ENCODE results near the gene A1BG.
A peak's percentile ranks its signal among the peaks of the same experiment; 100 is the strongest.
"Not testable (repeated sequence)": the region's sequence is repeated elsewhere in the genome, so short reads cannot be mapped to it uniquely, and the experiment has no call there.

The A1BG gene

GRCh38 chr19:58361900-58362271 is 8.6 kb upstream of the A1BG start:
- peak in 2 of 3 experiments; percentile 27 to 59 for DNase-seq (ENCODE audit: low read depth in 2 of 3, low spot score in 2 of 3)

- no peak for DNase-seq (ENCODE audit: low read depth in 2 of 3, low spot score in 2 of 3)
Measured at GRCh38 chr19:58357481-58358145, 4.3 kb upstream of the A1BG start.

DNA sequence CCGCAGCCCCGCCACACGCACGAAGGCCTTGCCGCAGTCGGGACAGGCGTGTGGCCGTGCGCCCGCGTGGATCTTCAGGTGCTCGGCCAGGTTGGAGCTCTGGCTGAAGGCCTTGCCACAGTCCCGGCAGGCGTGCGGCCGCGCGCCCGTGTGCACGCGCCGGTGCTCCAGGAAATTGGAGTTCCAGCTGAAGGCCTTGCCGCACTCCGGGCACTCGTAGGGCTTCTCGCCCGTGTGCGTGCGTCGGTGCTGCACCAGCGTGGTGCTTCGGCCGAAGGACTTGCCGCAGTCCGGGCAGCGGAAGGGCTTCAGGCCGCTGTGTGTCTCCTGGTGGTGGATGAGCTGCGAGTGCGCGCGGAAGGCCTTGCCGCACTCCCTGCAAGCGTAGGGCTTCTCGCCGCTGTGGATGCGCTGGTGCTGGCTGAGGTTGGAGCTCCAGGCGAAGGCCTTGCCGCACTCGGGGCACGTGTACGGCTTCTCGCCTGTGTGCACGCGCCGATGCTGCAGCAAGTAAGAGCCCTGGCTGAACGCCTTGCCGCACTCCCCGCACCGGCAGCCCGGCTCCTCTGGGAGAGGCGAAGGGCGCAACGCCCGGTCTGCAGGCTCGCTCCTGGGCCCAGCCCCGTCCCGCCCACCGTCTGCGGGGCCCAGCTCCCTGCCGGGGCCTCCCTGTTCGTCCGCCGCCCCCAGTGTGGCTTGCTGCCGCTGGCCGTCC is 3.6 kb upstream of the A1BG start:
- no peak for DNase-seq (ENCODE audit: low read depth in 2 of 3, low spot score in 2 of 3)

- peak in 1 of 3 experiments; percentile 18 for DNase-seq (ENCODE audit: low read depth in 2 of 3, low spot score in 2 of 3)
Measured at GRCh38 chr19:58355908-58356765, 2.8 kb upstream of the A1BG start.

GRCh38 chr19:58355215-58355796 is 2.0 kb upstream of the A1BG start:
- DNase-seq (ENCODE audit: low read depth in 2 of 3, low spot score in 2 of 3): no peak

DNA sequence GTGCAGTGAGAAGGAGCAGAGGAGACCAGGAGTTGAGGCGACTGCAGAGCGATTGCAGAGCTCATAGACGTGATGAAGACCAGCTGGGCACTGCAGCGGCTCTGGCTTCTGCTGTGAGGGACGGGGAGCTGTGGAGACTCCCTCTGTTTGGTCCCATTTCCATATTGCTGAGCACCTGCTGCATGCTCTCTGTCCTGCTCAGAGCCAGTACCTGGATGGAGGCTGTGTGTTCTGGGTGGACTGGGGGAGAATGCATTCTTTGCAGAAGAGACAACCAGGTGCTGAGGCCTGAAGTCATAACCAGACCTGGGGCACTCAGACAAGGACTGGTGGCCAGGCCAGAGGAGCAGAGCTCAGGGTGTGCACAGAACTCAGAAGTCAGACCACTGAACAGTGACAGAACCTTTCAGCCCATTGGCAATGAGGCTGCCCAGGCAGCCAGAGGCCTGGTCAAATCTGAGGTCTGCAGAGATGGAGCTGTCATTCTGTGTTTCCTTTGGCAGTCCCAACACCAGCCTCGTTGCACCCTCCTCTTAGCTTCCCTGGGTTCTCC is 1.3 kb upstream of the A1BG start:
- DNase-seq (ENCODE audit: low read depth in 2 of 3, low spot score in 2 of 3): no peak

GRCh38 chr19:58353717-58354477 is 605 bp upstream of the A1BG start:
- DNase-seq (ENCODE audit: low read depth in 2 of 3, low spot score in 2 of 3): no peak

DNA sequence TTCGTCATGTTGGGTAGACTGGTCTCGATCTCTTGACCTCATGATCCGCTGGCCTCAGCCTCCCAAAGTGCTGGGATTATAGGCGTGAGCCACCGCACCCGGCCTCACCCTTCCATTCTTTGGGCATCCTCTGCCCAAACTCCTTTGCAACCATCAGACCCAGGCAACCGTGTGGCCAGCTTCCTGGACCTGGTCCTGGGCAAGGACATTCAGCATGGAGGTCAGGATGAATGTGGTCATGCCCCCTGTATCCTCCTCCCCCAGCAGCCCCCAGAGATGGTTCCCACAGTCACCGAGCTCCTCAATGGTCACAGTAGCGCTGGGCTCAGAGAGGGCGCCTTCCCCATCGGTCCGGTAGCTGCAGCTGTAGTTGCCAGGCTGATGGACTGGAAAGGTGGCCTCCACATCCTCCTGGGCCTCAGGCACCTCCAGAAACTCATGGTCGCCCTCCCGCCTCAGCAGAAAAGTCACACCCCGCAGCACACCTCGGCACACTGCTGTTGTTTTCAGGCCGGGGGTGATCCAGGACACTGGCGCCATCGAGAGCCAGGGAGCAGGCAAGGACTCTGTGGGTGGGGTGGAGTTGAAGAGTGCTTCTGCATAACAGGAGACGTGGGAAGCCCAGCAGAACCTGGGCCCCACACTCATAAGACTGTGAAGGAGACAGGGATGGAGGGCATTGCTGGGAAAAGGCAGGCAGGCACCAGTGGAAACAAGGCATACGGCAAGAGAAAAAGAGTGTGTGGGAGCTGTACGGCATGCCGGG is 1.1 kb downstream of the A1BG start:
- DNase-seq (ENCODE audit: low read depth in 2 of 3, low spot score in 2 of 3): no peak

DNA sequence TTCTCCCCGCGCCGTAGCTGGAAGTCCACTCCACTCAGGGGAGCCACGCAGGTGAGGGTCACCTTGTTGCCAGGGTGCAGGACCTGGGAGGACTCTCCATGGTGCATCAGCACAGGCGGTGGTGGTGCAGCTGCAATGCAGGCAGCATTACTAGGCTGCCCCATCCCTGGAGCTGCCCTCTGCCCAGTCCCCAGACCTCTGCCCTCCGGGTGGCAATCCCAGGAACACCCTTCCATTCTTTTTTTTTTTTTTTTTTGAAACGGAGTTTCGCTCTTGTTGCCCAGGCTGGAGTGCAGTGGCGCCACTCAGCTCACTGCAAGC is 1.8 kb downstream of the A1BG start:
- DNase-seq (ENCODE audit: low read depth in 2 of 3, low spot score in 2 of 3): no peak

GRCh38 chr19:58350871-58351557 is 2.3 kb downstream of the A1BG start:
- no peak for DNase-seq (ENCODE audit: low read depth in 2 of 3, low spot score in 2 of 3)

GRCh38 chr19:58350001-58350861 is 3.1 kb downstream of the A1BG start:
- DNase-seq (ENCODE audit: low read depth in 2 of 3, low spot score in 2 of 3): no peak

DNA sequence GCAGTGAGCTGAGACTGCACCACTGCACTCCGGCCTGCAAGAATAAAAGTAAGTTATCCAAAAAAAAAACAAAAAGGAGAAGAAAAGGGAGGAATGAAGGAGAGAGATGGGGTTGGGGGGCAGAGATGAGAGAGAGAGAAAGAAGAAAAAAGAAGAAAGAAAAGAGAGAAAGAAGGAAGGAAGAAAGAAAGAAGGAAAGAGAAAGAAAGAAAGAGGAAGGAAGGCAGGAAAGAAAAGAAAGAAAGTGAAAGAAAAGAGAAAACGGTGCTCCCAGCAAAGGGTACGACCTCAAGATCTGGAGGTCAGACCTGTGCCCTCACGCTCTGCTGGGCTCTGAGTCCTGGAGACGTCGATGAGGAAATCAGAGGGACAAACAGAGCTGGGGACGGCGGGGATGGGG is 3.7 kb downstream of the A1BG start:
- no peak for DNase-seq (ENCODE audit: low read depth in 2 of 3, low spot score in 2 of 3)

DNA sequence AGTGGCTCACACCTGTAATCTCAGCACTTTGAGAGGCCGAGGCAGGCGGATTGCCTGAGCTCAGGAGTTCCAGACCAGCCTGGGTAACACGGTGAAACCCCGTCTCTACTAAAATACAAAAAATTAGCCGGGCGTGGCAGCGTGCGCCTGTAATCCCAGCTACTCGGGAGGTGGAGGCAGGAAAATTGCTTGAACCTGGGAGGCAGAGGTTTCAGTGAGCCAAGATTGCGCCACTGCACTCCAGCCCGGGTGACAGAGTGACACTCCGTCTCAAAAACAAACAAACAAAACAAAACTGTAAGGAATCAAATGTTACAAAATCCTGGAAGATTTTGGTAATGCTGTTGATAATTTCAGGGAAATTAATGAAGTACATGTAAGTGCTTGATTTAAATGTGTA is 5.2 kb downstream of the A1BG start:
- not testable (repeated sequence) for DNase-seq (ENCODE audit: low read depth in 2 of 3, low spot score in 2 of 3)

DNA sequence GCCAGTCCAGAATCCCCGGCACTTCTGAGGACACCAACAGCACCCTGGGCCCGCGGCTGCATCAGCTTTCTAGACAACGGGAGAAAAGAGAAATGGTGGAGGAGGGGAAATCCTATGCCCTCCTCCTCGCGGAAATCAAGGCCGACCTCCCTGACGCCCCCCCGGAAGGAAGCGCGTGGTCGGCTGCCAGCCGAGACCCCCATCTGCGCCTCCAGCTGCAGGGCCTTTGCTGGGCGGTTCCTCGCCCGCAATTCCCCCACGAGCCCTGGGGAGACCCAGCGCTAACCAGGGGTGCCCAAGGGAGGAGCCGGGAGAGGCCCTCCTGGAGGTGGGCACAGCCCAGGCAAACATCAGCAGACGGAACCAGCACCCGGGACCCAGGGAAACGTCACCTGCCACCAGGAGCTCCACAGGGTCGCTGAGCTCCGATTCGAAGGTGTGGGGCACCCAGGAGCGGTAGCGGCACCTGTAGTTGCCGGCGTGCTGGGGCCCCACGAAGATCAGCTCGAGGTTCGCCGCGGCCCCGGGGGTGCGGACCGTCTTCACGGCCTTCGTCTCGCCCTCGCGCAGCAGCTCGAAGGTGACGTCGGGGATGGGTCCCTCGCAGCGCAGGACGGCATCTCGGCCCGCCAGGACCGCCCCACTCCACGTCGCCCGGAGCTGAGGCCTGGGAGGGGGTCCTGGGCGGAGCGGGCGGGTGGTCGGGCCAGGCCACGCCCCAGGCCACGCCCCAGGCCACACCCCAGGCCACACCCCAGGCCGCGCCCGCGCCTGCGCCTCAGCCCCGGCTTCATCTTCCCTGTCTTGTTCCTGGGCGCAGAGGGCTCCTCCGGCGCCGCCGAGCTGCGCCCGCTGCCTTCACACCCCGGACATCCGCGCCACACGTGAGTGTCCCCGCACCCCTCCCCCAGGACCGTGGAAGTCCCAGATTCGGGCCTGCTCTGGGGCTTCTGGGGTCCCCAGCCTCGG is 6.0 kb downstream of the A1BG start:
- DNase-seq (ENCODE audit: low read depth in 2 of 3, low spot score in 2 of 3): peak; percentile 46 to 61 (median 61)

- DNase-seq (ENCODE audit: low read depth in 2 of 3, low spot score in 2 of 3): no peak
Measured at GRCh38 chr19:58345558-58345957, 7.7 kb downstream of the A1BG start.

- DNase-seq (ENCODE audit: low read depth in 2 of 3, low spot score in 2 of 3): no peak
Measured at GRCh38 chr19:58338825-58339558, 14.3 kb downstream of the A1BG start.

DNA sequence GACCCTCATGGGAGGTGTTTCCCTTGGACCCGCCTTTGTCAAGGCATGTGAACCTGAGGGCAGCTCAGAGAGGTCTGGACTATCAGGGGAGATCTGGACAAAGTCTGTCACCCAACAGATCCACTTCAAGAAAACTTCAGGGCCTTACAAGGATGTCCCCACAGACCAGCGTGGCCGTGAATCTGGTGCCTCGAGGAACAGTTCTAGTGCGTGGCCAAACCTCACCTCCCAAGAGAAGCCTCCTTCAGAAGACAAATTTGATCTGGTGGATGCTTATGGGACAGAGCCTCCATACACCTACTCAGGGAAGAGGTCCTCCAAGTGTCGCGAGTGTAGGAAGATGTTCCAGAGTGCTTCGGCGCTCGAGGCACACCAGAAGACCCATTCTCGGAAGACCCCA is 15.0 kb downstream of the A1BG start:
- no peak for DNase-seq (ENCODE audit: low read depth in 2 of 3, low spot score in 2 of 3)

All from activated CD8-positive, alpha-beta memory T cell treated with anti-CD3 and anti-CD28 coated beads for 48 hours (primary cell).